A549 (cell line): ENCODE results near the gene NPR3.

ENCODE experiments used
- ATOH8 ChIP-seq: fragments of 250-450 bp; sonication (Bioruptor Pico); IDR thresholded peaks from 2 replicates; pipeline ENCODE4 v1.5.0; 2020; ENCODE audit warnings: low read depth, mild to moderate bottlenecking, moderate library complexity
- BCL3 ChIP-seq: fragments of >200 bp; sonication (Bioruptor Twin); formaldehyde crosslinking; IDR thresholded peaks from 3 replicates; pipeline ENCODE4 v1.6.1; 2016
- CBX2 ChIP-seq: fragments of 200-600 bp; sonication (generic); IDR thresholded peaks from 2 replicates; pipeline ENCODE4 v1.6.1; 2016; ENCODE audit warnings: low read depth, mild to moderate bottlenecking, borderline replicate concordance
- CTCF ChIP-seq: fragments of >200 bp; sonication (Bioruptor Twin); formaldehyde crosslinking; IDR thresholded peaks from 3 replicates; pipeline ENCODE4 v1.5.1; 2016
- ELK1 ChIP-seq: fragments of 150-350 bp; IDR thresholded peaks from 2 replicates; pipeline ENCODE4 v1.6.1; 2014; ENCODE audit warnings: low read depth, mild to moderate bottlenecking, low read length
- EP300 ChIP-seq, 2 experiments: fragments of >200 bp; sonication (Bioruptor Twin); formaldehyde crosslinking; IDR thresholded peaks; 2 replicates in 1 of 2; 3 replicates in 1 of 2; pipeline ENCODE4 v1.6.1; 2016 to 2017
- HMGXB4 ChIP-seq: fragments of 250-450 bp; sonication (Bioruptor Pico); IDR thresholded peaks from 2 replicates; pipeline ENCODE4 v1.5.0; 2021; ENCODE audit warnings: mild to moderate bottlenecking, moderate library complexity, borderline replicate concordance
- HOXB5 ChIP-seq: fragments of 250-450 bp; sonication (Bioruptor Pico); IDR thresholded peaks from 2 replicates; pipeline ENCODE4 v1.5.0; 2020; ENCODE audit warnings: mild to moderate bottlenecking, moderate library complexity
- JUN ChIP-seq, 2 experiments: fragments of >200 bp; sonication (Bioruptor Twin); formaldehyde crosslinking; IDR thresholded peaks; 2 replicates in 1 of 2; 3 replicates in 1 of 2; pipeline ENCODE4 v1.6.1; 2016 to 2017
- PBX3 ChIP-seq: IDR thresholded peaks from 2 replicates; pipeline ENCODE4 v1.6.1; 2012
- POLR2A ChIP-seq: IDR thresholded peaks from 2 replicates; pipeline ENCODE4 v1.6.1; 2012; ENCODE audit warnings: mild to moderate bottlenecking, low read length
- RFX5 ChIP-seq: fragments of 450-650 bp; IDR thresholded peaks from 2 replicates; pipeline ENCODE4 v1.7.1; 2014; ENCODE audit warnings: antibody characterized with exemption, mild to moderate bottlenecking, moderate library complexity

GRCh38 chr5:32668552-32668951, 42.6 kb upstream of the NPR3 start:
- TF ChIP-seq CTCF (no peak), HMGXB4 (CRISPR knock-in tag) (no peak), ELK1 (no peak), PBX3 (no peak), POLR2A (no peak), JUN (IDR thresholded peaks at IDR 0.05) (no peak), CBX2 (no peak), EP300 (IDR thresholded peaks at IDR 0.05) (no peak), RFX5 (no peak), HOXB5 (CRISPR knock-in tag) (no peak), BCL3 (no peak), ATOH8 (no peak)
